ENCODE data around the gene EPHA2.

Gene EPHA2

GRCh38 chr1:16134066-16134801 lies 21.6 kb downstream of the EPHA2 start:
- Mint-ChIP-seq H3K9me3 (no peaks in the 10 kb centered on the region), H3K27me3 (no peaks in the 10 kb centered on the region), H3K4me3 (no peak overlapping the region), H3K36me3 (ENCODE audit: low read depth) (no peaks in the 10 kb centered on the region), H3K27ac (no peak overlapping the region), H3K4me1 (ENCODE audit: low read depth) (peaks cover 6% of the 10 kb centered on the region)
- intact Hi-C loops (cut with micrococcal nuclease), result no loop called here

- intact Hi-C loops (cut with micrococcal nuclease), result no loop called here
- H3K27me3 Mint-ChIP-seq, result peaks cover 2% of the 10 kb centered on the region
- no peak overlapping the region for H3K27ac Mint-ChIP-seq
- H3K9me3 Mint-ChIP-seq, result no peaks in the 10 kb centered on the region
- no peaks in the 10 kb centered on the region for H3K36me3 Mint-ChIP-seq (ENCODE audit: low read depth)
- peaks cover 6% of the 10 kb centered on the region for H3K4me1 Mint-ChIP-seq (ENCODE audit: low read depth)
- no peak overlapping the region for H3K4me3 Mint-ChIP-seq
Measured at GRCh38 chr1:16133007-16133961, 22.6 kb downstream of the EPHA2 start.

- peaks cover 6% of the 10 kb centered on the region for H3K4me1 Mint-ChIP-seq (ENCODE audit: low read depth)
- peaks cover 7% of the 10 kb centered on the region for H3K27me3 Mint-ChIP-seq
- no peaks in the 10 kb centered on the region for H3K36me3 Mint-ChIP-seq (ENCODE audit: low read depth)
- intact Hi-C loops (cut with micrococcal nuclease), result no loop called here
- H3K4me3 Mint-ChIP-seq, result no peak overlapping the region
- no peak overlapping the region for H3K27ac Mint-ChIP-seq
- H3K9me3 Mint-ChIP-seq, result no peaks in the 10 kb centered on the region
Measured at GRCh38 chr1:16132325-16132785, 23.5 kb downstream of the EPHA2 start.

GRCh38 chr1:16131636-16132324 lies 24.1 kb downstream of the EPHA2 start:
- Mint-ChIP-seq H3K36me3 (ENCODE audit: low read depth) (no peaks in the 10 kb centered on the region), H3K27me3 (peaks cover 12% of the 10 kb centered on the region), H3K9me3 (no peaks in the 10 kb centered on the region), H3K27ac (no peak overlapping the region), H3K4me3 (no peak overlapping the region), H3K4me1 (ENCODE audit: low read depth) (peaks cover 6% of the 10 kb centered on the region)
- intact Hi-C loops (cut with micrococcal nuclease), result no loop called here

GRCh38 chr1:16130827-16131226 lies 25.0 kb downstream of the EPHA2 start:
- no peaks in the 10 kb centered on the region for H3K36me3 Mint-ChIP-seq (ENCODE audit: low read depth)
- no peaks in the 10 kb centered on the region for H3K4me1 Mint-ChIP-seq (ENCODE audit: low read depth)
- peaks cover 18% of the 10 kb centered on the region for H3K27me3 Mint-ChIP-seq
- intact Hi-C loops (cut with micrococcal nuclease), result no loop called here
- H3K4me3 Mint-ChIP-seq, result no peak overlapping the region
- H3K27ac Mint-ChIP-seq, result no peak overlapping the region
- no peaks in the 10 kb centered on the region for H3K9me3 Mint-ChIP-seq

- no peaks in the 10 kb centered on the region for H3K36me3 Mint-ChIP-seq (ENCODE audit: low read depth)
- peaks cover 22% of the 10 kb centered on the region for H3K27me3 Mint-ChIP-seq
- intact Hi-C loops (cut with micrococcal nuclease), result no loop called here
- no peaks in the 10 kb centered on the region for H3K4me1 Mint-ChIP-seq (ENCODE audit: low read depth)
- no peaks in the 10 kb centered on the region for H3K9me3 Mint-ChIP-seq
- H3K27ac Mint-ChIP-seq, result no peak overlapping the region
- no peak overlapping the region for H3K4me3 Mint-ChIP-seq
Measured at GRCh38 chr1:16129921-16130543, 25.8 kb downstream of the EPHA2 start.

- peaks cover 29% of the 10 kb centered on the region for H3K27me3 Mint-ChIP-seq
- intact Hi-C loops (cut with micrococcal nuclease), result no loop called here
- no peak overlapping the region for H3K27ac Mint-ChIP-seq
- no peak overlapping the region for H3K4me3 Mint-ChIP-seq
- H3K36me3 Mint-ChIP-seq (ENCODE audit: low read depth), result no peaks in the 10 kb centered on the region
- no peaks in the 10 kb centered on the region for H3K9me3 Mint-ChIP-seq
- H3K4me1 Mint-ChIP-seq (ENCODE audit: low read depth), result no peaks in the 10 kb centered on the region
Measured at GRCh38 chr1:16129316-16129715, 26.6 kb downstream of the EPHA2 start.

- peaks cover under 1% of the 10 kb centered on the region for H3K4me1 Mint-ChIP-seq (ENCODE audit: low read depth)
- no peak overlapping the region for H3K27ac Mint-ChIP-seq
- intact Hi-C loops (cut with micrococcal nuclease), result no loop called here
- H3K36me3 Mint-ChIP-seq (ENCODE audit: low read depth), result no peaks in the 10 kb centered on the region
- peaks cover 35% of the 10 kb centered on the region for H3K27me3 Mint-ChIP-seq
- H3K9me3 Mint-ChIP-seq, result no peaks in the 10 kb centered on the region
- no peak overlapping the region for H3K4me3 Mint-ChIP-seq
Measured at GRCh38 chr1:16128338-16128741, 27.5 kb downstream of the EPHA2 start.

- Mint-ChIP-seq H3K9me3 (no peaks in the 10 kb centered on the region), H3K27ac (no peak overlapping the region), H3K4me1 (ENCODE audit: low read depth) (peaks cover 6% of the 10 kb centered on the region), H3K4me3 (no peak overlapping the region), H3K27me3 (peaks cover 40% of the 10 kb centered on the region), H3K36me3 (ENCODE audit: low read depth) (no peaks in the 10 kb centered on the region)
- intact Hi-C loops (cut with micrococcal nuclease), result no loop called here
Measured at GRCh38 chr1:16127676-16128337, 28.1 kb downstream of the EPHA2 start.

- Mint-ChIP-seq H3K4me1 (ENCODE audit: low read depth) (peaks cover 10% of the 10 kb centered on the region), H3K27me3 (peaks cover 41% of the 10 kb centered on the region), H3K36me3 (ENCODE audit: low read depth) (no peaks in the 10 kb centered on the region), H3K4me3 (no peak overlapping the region), H3K27ac (no peak overlapping the region), H3K9me3 (no peaks in the 10 kb centered on the region)
- intact Hi-C loops (cut with micrococcal nuclease), result no loop called here
Measured at GRCh38 chr1:16126743-16127515, 28.9 kb downstream of the EPHA2 start.

- H3K9me3 Mint-ChIP-seq, result no peaks in the 10 kb centered on the region
- peaks cover 10% of the 10 kb centered on the region for H3K4me1 Mint-ChIP-seq (ENCODE audit: low read depth)
- H3K36me3 Mint-ChIP-seq (ENCODE audit: low read depth), result no peaks in the 10 kb centered on the region
- intact Hi-C loops (cut with micrococcal nuclease), result no loop called here
- H3K27ac Mint-ChIP-seq, result no peak overlapping the region
- H3K4me3 Mint-ChIP-seq, result no peak overlapping the region
- peaks cover 45% of the 10 kb centered on the region for H3K27me3 Mint-ChIP-seq
Measured at GRCh38 chr1:16126160-16126559, 29.7 kb downstream of the EPHA2 start.

- peaks cover 49% of the 10 kb centered on the region for H3K27me3 Mint-ChIP-seq
- no peak overlapping the region for H3K4me3 Mint-ChIP-seq
- no peak overlapping the region for H3K27ac Mint-ChIP-seq
- no peaks in the 10 kb centered on the region for H3K36me3 Mint-ChIP-seq (ENCODE audit: low read depth)
- intact Hi-C loops (cut with micrococcal nuclease), result no loop called here
- no peaks in the 10 kb centered on the region for H3K9me3 Mint-ChIP-seq
- H3K4me1 Mint-ChIP-seq (ENCODE audit: low read depth), result peaks cover 10% of the 10 kb centered on the region
Measured at GRCh38 chr1:16125483-16125882, 30.4 kb downstream of the EPHA2 start.

- intact Hi-C loops (cut with micrococcal nuclease), result no loop called here
- peaks cover 10% of the 10 kb centered on the region for H3K4me1 Mint-ChIP-seq (ENCODE audit: low read depth)
- H3K27ac Mint-ChIP-seq, result no peak overlapping the region
- no peaks in the 10 kb centered on the region for H3K36me3 Mint-ChIP-seq (ENCODE audit: low read depth)
- H3K4me3 Mint-ChIP-seq, result no peak overlapping the region
- peaks cover 49% of the 10 kb centered on the region for H3K27me3 Mint-ChIP-seq
- H3K9me3 Mint-ChIP-seq, result no peaks in the 10 kb centered on the region
Measured at GRCh38 chr1:16125088-16125470, 30.8 kb downstream of the EPHA2 start.

Measured in dendritic cell treated with granulocyte-macrophage colony-stimulating factor and Interleukin-4, amounts not matched to agents 40 ng/mL and 50 ng/mL, for 4 days (primary cell).